SU-DHL-6 (cell line): Measurements from ENCODE around the gene RNF31.
"Not testable (repeated sequence)": the region's sequence is repeated elsewhere in the genome, so short reads cannot be mapped to it uniquely, and the experiment has no call there.

Experiments
- H2AFZ ChIP-seq: fragments of 200-600 bp; sonication (generic); 2 replicates; pipeline ENCODE4 v1.6.1; 2014; ENCODE audit warnings: low read depth, mild to moderate bottlenecking, moderate library complexity, mixed read lengths, antibody characterized with exemption, low read length; ENCODE audit not compliant: severe bottlenecking
- H3F3A ChIP-seq: fragments of 200-600 bp; shearing (Covaris generic); 2 replicates; pipeline ENCODE4 v1.6.0; 2016; ENCODE audit warnings: antibody characterized with exemption, mild to moderate bottlenecking; ENCODE audit not compliant: insufficient read depth
- H3K27ac ChIP-seq: fragments of 200-600 bp; sonication (generic); 2 replicates; pipeline ENCODE4 v1.5.1; 2016; ENCODE audit warnings: low read depth, mild to moderate bottlenecking, low read length, moderate library complexity, mixed read lengths
- H3K27me3 ChIP-seq: fragments of 200-600 bp; sonication (generic), shearing (Covaris generic); 2 replicates; pipeline ENCODE4 v1.6.0; 2014; ENCODE audit warnings: mild to moderate bottlenecking, low read length
- H3K36me3 ChIP-seq: fragments of 200-600 bp; sonication (generic); 2 replicates; pipeline ENCODE4 v1.6.1; 2014; ENCODE audit warnings: mild to moderate bottlenecking, low read length, mixed read lengths
- H3K4me2 ChIP-seq: fragments of 300-600, 200-600 bp; shearing (Covaris generic), sonication (generic); 2 replicates; pipeline ENCODE4 v1.6.0; 2014; ENCODE audit warnings: low read length, low read depth, mild to moderate bottlenecking; ENCODE audit not compliant: poor library complexity, severe bottlenecking
- H3K4me3 ChIP-seq: fragments of 200-600 bp; sonication (generic); 2 replicates; pipeline ENCODE4 v1.5.1; 2014; ENCODE audit warnings: antibody characterized with exemption, low read length, mild to moderate bottlenecking, mixed read lengths; ENCODE audit not compliant: insufficient read depth, poor library complexity, severe bottlenecking
- H3K79me2 ChIP-seq: fragments of 200-600 bp; sonication (generic); 2 replicates; pipeline ENCODE4 v1.6.1; 2014; ENCODE audit warnings: mild to moderate bottlenecking, low read length, moderate library complexity; ENCODE audit not compliant: insufficient read depth
- H3K9ac ChIP-seq: fragments of 200-600 bp; sonication (generic); 2 replicates; pipeline ENCODE4 v1.7.0; 2014; ENCODE audit warnings: mild to moderate bottlenecking, low read length
- H3K9me2 ChIP-seq: fragments of 200-600 bp; sonication (generic); replicated peaks from 2 replicates; pipeline ENCODE4 v1.6.1; 2014; ENCODE audit warnings: low read length; ENCODE audit not compliant: insufficient read depth
- H3K9me3 ChIP-seq: fragments of 200-600 bp; sonication (generic); 2 replicates; pipeline ENCODE4 v1.6.1; 2014; ENCODE audit warnings: low read length, mixed read lengths; ENCODE audit not compliant: insufficient read depth
- H4K20me1 ChIP-seq: fragments of 200-600 bp; sonication (generic); 2 replicates; pipeline ENCODE4 v1.6.1; 2014; ENCODE audit warnings: low read depth, mild to moderate bottlenecking, antibody characterized with exemption, low read length, moderate library complexity, mixed read lengths
- EZH2phosphoT487 ChIP-seq: fragments of 200-600 bp; sonication (generic), shearing (Covaris generic); conservative IDR thresholded peaks from 2 replicates; pipeline ENCODE4 v1.6.1; 2018; ENCODE audit warnings: mild to moderate bottlenecking, antibody characterized with exemption, low read length, moderate library complexity, mixed read lengths
- TF ChIP-seq, protein P1 (sequence below): fragments of 200-600 bp; sonication (generic); IDR thresholded peaks from one replicate; pipeline ENCODE4 v1.5.1; 2017; ENCODE audit warnings: antibody characterized with exemption, mild to moderate bottlenecking, low read length, moderate library complexity; ENCODE audit not compliant: insufficient read depth, poor library complexity, severe bottlenecking

Gene RNF31

DNA sequence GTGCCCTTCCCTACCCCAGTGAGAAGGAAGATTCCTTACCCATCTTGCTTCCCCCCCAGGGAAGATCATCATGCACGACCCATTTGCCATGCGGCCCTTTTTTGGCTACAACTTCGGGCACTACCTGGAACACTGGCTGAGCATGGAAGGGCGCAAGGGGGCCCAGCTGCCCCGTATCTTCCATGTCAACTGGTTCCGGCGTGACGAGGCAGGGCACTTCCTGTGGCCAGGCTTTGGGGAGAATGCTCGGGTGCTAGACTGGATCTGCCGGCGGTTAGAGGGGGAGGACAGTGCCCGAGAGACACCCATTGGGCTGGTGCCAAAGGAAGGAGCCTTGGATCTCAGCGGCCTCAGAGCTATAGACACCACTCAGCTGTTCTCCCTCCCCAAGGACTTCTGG lies 43.8 kb upstream of the RNF31 start:
- Histone ChIP-seq H3K79me2 (no peaks in the 10 kb centered on the region), H4K20me1 (no peaks in the 10 kb centered on the region), H3K9me3 (no peaks in the 10 kb centered on the region), H3K27ac (no peak overlapping the region), H2AFZ (no peak overlapping the region), H3K9ac (no peak overlapping the region), H3K36me3 (peaks cover 4% of the 10 kb centered on the region; the same call in 1 of the 2 replicates), H3K4me2 (no peak overlapping the region), H3F3A (no peaks in the 10 kb centered on the region), H3K9me2 (no peaks in the 10 kb centered on the region), H3K27me3 (no peaks in the 10 kb centered on the region), H3K4me3 (no peak overlapping the region)
- TF ChIP-seq, protein P1, sequence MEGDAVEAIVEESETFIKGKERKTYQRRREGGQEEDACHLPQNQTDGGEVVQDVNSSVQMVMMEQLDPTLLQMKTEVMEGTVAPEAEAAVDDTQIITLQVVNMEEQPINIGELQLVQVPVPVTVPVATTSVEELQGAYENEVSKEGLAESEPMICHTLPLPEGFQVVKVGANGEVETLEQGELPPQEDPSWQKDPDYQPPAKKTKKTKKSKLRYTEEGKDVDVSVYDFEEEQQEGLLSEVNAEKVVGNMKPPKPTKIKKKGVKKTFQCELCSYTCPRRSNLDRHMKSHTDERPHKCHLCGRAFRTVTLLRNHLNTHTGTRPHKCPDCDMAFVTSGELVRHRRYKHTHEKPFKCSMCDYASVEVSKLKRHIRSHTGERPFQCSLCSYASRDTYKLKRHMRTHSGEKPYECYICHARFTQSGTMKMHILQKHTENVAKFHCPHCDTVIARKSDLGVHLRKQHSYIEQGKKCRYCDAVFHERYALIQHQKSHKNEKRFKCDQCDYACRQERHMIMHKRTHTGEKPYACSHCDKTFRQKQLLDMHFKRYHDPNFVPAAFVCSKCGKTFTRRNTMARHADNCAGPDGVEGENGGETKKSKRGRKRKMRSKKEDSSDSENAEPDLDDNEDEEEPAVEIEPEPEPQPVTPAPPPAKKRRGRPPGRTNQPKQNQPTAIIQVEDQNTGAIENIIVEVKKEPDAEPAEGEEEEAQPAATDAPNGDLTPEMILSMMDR: no peak
- TF ChIP-seq EZH2phosphoT487: no peak

DNA sequence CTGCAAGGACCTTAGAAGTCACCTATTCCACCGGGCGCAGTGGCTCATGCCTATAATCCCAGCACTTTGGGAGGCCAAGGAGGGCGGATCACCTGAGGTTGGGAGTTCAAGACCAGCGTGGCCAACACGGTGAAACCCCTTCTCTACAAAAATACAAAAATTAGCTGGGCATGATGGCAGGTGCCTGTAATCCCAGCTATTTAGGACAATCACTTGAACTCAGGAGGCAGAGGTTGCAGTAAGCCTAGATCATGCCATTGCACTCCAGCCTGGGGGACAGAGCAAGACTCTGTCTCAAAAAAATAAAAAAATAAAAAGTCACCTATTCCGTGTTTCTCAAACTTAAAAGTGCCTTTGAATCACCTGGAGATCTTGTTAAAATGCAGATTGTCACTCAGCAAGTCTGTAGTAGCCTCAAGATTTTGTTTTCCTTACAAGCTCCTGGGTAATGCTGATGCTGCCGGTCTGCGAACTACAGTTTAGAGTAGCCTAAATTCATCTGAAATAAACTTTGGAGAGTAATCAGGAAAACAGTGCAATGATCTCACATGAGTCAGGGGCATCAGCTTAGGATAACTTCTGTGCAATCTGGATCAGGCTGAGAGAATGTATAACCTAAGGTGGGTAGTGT lies 41.6 kb upstream of the RNF31 start:
- not testable (repeated sequence) for H4K20me1 ChIP-seq, H3K4me3 ChIP-seq, H3K79me2 ChIP-seq, H3K9me2 ChIP-seq, H3K9me3 ChIP-seq, H3K27me3 ChIP-seq, H3K36me3 ChIP-seq, H3K4me2 ChIP-seq, H3K27ac ChIP-seq, H2AFZ ChIP-seq, H3K9ac ChIP-seq
- peaks cover 11% of the 10 kb centered on the region; the same call in 1 of the 2 replicates for H3F3A ChIP-seq

DNA sequence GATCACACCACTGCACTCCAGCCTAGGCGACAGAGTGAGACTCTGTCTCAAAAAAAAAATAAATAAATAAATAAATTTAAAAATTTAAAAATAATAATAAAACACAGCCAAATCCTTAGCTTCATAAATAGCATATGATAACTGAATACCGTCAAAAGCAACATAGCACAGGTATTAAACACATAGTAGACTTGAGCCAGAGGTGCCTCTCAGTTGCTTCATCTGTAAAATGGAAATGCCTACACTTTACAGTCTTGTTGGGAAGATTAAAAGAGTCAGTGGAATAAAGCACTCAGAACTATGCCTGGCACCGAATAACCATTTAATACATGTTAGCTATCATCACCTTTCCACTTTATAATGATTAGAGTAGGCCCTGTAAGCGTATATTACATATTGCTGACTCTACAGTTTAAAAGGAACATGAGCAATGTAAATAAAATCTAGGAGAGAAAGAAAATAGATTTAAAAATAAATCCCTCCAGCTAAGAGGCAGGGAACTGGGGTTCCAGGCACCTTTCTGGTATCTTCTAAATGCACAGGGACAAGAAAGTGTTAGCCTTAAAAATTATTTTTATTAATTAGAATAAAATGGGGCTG lies 40.5 kb upstream of the RNF31 start:
- H4K20me1 ChIP-seq: no peaks in the 10 kb centered on the region
- no peak overlapping the region for H3K9ac ChIP-seq
- H3K9me2 ChIP-seq: no peaks in the 10 kb centered on the region
- H3K79me2 ChIP-seq: no peaks in the 10 kb centered on the region
- peaks cover 4% of the 10 kb centered on the region; the same call in 1 of the 2 replicates for H3K36me3 ChIP-seq
- no peak for TF ChIP-seq EZH2phosphoT487
- TF ChIP-seq, protein P1: no peak
- H3F3A ChIP-seq: peaks cover 16% of the 10 kb centered on the region; the same call in 1 of the 2 replicates
- H3K4me2 ChIP-seq: no peak overlapping the region
- H3K9me3 ChIP-seq: no peaks in the 10 kb centered on the region
- no peak overlapping the region for H3K4me3 ChIP-seq
- H2AFZ ChIP-seq: no peak overlapping the region
- H3K27me3 ChIP-seq: no peaks in the 10 kb centered on the region
- no peak overlapping the region for H3K27ac ChIP-seq

DNA sequence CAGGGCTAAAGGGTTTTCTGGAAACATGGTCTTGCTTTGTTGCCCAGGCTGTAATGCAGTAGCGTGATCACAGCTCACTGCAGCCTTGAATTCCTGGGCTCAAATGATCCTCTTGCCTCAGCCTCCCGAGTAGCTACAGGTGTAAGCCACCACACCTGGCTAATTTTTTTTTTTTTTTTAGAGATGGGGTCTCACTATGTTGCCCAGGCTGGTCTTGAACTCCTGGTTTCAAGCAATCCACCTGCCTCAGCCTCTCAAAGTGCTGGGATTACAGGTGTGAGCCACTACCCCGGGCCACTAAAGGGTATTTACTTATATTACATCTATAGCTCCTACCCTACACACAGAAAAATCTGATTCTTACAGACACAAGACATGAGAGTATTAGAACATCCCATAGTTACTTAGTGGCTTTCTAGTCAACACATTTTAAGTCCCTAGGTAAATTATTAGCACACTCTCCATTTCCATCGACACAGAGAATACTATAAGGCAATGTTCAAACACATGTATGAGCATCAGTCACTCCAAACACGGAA lies 38.9 kb upstream of the RNF31 start:
- H3K9ac ChIP-seq: peak overlapping the region; percentile 22; the same call in 1 of the 2 replicates
- H2AFZ ChIP-seq: peak overlapping the region; percentile 37
- TF ChIP-seq, protein P1: no peak
- no peak for TF ChIP-seq EZH2phosphoT487
- peaks cover 4% of the 10 kb centered on the region; the same call in 1 of the 2 replicates for H3K36me3 ChIP-seq
- no peaks in the 10 kb centered on the region; the same call in 1 of the 2 replicates for H3K79me2 ChIP-seq
- no peaks in the 10 kb centered on the region for H3K9me3 ChIP-seq
- H3K9me2 ChIP-seq: no peaks in the 10 kb centered on the region
- no peak overlapping the region for H3K27ac ChIP-seq
- peaks cover 16% of the 10 kb centered on the region; the same call in 1 of the 2 replicates for H3F3A ChIP-seq
- peak overlapping the region; percentile 18 for H3K4me2 ChIP-seq
- H3K4me3 ChIP-seq: no peak overlapping the region
- H3K27me3 ChIP-seq: no peaks in the 10 kb centered on the region
- H4K20me1 ChIP-seq: no peaks in the 10 kb centered on the region
